ENCODE results near the gene FGFR1OP2.

- TF ChIP-seq ZNF565 (CRISPR knock-in tag; conservative IDR thresholded peaks at IDR 0.05; ENCODE audit: low read depth) (no peak), ARNTL (CRISPR knock-in tag; IDR thresholded peaks at IDR 0.05; ENCODE audit: borderline replicate concordance, low read depth) (no peak), ESRRG (CRISPR knock-in tag; IDR thresholded peaks at IDR 0.05) (no peak), ZC3H10 (CRISPR knock-in tag; IDR thresholded peaks at IDR 0.05) (no peak), SNAI2 (CRISPR knock-in tag; IDR thresholded peaks at IDR 0.05) (no peak), ZFP30 (CRISPR knock-in tag; IDR thresholded peaks at IDR 0.05) (no peak)
Observed at GRCh38 chr12:27008081-27008480, 69.8 kb downstream of the FGFR1OP2 start.

Data from SK-N-SH treated with all-trans-retinoic acid at 6 μM for 48 hours (cell line).